RPMI7951 (cell line): ENCODE data around the gene CDK5RAP2. TPM values are rescaled to one million over a fixed set of nuclear protein-coding genes. Genes with fewer than 3 reads are reported as not detected.
A peak's percentile ranks its signal among the peaks of the same experiment; 100 is the strongest.

Source experiments
- DNase-seq: peaks from one replicate; pipeline ENCODE4 v3.0.0-alpha.2; 2012; ENCODE audit warnings: low read depth
- total RNA-seq: library from RNA; depleted of rRNA; stranded (reverse); fragments of >200 nt; shearing (Covaris generic); gene quantifications from 2 replicates; pipeline ENCODE4 v1.2.3, GENCODE V29; 2014; rRNA removed

Gene CDK5RAP2
- total RNA-seq, result 38.2 and 42.1 TPM in 2 replicates

GRCh38 chr9:120580051-120580896, at the start of gene CDK5RAP2:
Gene CDK5RAP2 (minus strand): TSS chr9:120580167. CDS start chr9:120579978, 189 bp downstream.
- DNase-seq, result peak; percentile 96

GRCh38 chr9:120628925-120629497, 49.0 kb upstream of the CDK5RAP2 start:
- DNase-seq, result peak; percentile 61

DNA sequence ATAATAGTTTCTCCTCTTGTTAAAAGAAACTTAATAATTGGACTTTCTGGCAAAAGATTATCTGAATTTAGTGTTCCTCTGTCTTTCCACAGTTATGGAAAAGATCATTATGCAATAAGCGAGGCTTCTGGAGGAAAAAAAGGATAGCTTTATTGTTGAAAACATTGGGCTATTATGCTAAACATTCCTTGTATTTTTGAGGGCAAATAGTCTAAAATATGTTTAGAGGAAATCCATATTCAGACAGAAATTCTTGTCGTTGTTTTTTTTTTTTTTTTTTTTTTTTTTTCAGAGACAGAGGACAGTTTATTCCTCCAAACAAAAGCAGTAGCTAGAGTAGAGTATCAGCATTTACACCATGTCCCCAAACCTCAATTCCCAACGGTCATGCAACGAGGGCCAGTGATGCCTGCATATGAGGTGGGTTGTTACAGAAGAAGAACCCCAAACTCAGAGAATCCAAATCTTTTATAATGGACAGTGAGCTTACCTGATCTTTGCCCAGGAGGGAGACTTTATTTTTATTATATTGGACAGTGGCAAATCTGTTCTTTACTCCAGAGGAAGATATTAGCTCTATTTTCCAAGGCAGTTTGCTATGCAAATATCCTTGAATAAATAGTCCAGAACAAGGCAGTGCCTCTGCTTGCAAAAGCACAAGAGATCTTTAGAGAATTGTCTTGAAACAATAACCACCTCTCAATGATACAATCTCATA, 48.4 kb upstream of the CDK5RAP2 start:
- no peak for DNase-seq

- DNase-seq, result no peak
These were observed 47.1 kb upstream of the CDK5RAP2 start for GRCh38 chr9:120627073-120627472.

DNA sequence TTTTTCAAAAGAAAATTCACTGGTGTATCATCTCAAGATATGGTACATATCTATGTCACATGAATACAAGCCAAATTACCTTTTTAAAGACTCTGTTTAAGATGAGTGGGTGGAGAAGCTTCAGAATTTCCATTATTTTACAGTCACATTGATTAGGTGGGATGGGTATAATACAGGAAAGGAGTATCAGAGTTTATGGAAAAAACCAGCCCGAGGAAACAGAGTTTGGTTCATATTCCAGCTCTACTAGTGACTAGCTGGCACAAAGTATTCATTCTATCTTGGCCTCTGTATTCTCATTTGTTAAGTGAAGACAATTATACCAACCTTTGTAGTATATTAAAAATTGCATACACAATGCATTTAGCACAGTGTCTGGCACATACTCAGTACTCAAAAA, 46.5 kb upstream of the CDK5RAP2 start:
- no peak for DNase-seq

DNA sequence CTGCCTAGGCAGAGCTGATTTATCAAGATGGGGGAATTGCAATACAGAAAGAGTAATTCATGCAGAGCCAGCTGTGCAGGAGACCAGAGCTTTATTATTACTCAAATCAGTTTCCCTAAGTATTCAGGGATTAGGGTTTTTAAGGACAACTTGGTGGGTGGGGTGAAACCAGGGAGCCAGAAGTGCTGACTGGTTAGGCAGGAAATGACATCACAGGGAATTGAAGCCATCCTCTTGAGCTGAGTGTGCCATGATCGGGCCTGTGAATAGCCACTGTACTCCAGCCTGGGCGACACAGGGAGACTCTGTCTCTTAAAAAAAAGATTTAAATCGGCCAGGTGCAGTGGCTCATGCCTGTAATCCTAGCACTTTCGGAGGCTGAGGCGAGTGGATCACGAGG, 45.3 kb upstream of the CDK5RAP2 start:
- peak; percentile 31 for DNase-seq

- no peak for DNase-seq
These were observed 42.8 kb upstream of the CDK5RAP2 start for GRCh38 chr9:120622790-120623189.

GRCh38 chr9:120621941-120622340, 42.0 kb upstream of the CDK5RAP2 start:
- DNase-seq, result no peak

GRCh38 chr9:120619751-120620655, 40.0 kb upstream of the CDK5RAP2 start:
- peak; percentile 53 for DNase-seq

DNA sequence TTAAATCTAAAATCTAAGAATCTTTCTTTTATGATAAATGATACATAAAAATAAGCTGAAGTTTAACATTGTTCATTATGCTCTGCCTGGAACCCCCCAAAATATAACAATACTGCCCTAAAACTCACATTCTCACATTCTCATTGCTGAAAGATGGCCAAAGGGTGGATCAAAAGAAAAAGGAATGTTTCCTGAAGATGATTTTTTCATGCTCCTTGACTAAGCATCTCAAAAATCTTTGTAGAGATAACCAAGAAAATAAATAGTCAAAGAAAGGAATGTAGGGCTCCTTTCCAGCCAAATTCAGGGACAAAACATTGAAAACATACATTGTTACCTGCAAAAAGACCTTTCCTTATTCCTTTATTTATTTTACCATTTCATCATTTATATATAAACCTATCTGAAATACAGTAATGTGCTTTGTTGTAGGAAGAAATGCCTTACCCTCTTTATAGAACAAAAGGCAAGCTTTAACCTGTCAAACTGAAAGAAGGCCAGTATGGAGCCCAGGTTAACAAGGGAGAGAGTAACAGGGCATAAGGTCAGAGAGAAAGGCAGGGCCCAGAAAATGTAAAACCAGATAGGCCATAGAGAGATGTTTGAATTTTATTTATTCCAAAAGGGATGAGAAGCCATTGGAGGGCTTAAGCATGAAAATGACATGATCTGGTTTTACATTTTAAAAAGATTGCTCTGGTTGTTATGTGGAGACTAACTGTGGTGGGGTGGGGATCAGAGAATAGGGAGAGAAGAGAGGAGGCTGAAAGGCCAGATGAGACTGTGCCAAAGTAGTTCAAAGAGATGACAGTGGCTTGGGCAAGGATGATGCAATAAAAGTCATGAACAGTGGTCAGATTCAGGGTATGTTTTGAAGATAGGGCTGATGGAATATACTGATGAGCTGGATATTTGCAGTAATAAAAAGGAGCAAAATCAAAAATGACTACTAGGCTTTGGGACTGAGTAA, 37.3 kb upstream of the CDK5RAP2 start:
- DNase-seq, result peak; percentile 22

GRCh38 chr9:120612218-120612617, 32.3 kb upstream of the CDK5RAP2 start:
- DNase-seq, result no peak

GRCh38 chr9:120611690-120612068, 31.7 kb upstream of the CDK5RAP2 start:
- DNase-seq, result no peak

DNA sequence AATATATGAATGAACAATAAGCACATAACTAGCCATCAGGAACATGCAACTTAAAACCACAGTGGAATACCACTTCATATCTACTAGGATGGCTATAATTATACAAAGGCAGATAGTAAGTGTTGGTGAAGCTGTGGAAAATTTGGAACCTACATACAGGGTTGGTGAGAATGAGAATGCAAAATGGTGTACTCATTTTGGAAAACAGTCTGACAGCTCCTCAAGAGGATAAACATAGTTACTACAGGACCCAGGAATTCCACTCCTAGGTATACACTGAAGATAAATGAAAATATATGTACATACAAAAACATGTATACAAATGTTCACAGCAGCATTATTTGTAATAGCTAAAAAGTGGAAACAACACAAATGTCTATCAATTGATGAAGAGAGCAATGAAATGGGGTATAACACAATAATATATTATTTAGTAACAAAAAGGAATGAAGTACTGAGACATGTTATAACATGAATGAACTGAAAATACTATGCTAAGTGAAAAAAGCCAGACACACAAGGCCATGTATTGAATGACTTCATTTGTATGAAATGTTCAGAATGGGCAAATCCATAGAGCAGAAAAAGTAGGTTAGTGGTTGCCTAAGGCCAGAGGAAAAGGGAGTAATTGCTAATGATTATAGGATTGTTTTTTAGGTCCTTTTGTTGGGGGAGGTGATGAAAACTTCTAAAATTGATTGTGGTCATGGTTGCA, 31.2 kb upstream of the CDK5RAP2 start:
- DNase-seq, result peak; percentile 21

- DNase-seq, result no peak
These were observed 29.7 kb upstream of the CDK5RAP2 start for GRCh38 chr9:120609636-120610035.

- no peak for DNase-seq
These were observed 28.5 kb upstream of the CDK5RAP2 start for GRCh38 chr9:120608421-120608820.

GRCh38 chr9:120603591-120603990, 23.6 kb upstream of the CDK5RAP2 start:
- DNase-seq, result no peak

DNA sequence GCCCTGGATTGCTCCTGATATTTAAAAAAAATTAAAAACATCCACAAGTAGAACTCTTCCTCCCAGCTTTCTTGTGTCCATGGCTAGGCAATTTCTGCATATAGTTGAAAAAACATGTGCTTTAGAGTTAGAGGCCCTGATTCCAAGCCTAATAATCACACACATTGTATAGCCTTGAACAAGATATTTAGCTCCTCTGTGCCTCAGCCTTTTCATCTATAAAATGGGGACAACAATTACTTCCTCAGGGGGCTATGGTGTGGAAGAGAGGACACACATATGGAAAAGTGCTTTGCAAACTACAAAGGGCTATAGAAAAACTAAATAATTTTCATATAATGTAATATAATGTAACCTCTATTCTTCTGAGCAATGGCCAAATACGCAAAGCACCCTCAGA, 23.0 kb upstream of the CDK5RAP2 start:
- DNase-seq, result no peak

DNA sequence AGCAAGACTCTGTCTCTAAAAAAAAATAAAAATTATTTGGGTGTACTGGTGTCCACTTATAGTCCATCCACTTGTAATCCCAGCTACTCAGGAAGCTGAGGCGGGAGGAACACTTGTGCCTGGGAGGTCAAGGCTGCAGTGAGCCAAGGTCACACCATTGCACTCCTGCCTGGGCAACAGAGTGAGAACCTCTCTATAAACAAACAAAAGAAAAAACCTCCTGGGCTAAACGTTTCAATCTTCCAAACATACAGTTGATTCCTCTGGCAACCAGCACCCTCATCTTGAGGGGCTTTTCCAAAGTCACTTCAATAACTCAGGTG, 13.9 kb upstream of the CDK5RAP2 start:
- DNase-seq, result no peak

DNA sequence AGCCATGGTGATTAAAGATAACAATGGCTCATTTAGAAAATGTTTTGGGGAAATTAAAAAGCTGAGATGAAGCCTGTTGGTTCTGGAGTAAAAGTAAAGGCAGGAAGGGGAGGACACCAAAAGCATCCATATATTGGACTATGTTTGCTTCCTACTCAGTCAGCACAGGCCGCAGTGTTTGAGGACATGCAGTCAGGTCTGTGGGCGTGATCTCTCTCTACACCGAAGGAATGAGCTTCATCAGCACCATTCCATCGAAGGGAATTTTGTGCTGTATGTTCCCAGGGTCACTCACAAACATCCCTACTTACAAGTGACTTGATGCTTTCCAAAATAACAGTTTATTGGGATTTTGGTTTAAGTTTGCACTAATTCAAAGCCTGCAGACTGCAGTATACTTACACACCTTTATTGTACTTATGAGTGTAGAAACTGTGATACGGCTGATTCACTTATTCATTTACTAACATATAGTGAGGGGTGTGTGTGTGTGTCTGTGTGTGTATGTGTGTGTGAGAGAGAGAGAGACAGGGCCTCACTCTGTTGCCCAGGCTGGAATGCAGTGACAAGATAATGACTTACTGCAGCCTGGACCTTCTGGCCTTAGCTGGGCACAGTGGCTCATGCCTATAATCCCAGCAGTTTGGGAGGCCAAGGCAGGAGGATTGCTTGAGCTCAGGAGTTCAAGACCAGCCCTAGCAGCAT, 13.4 kb upstream of the CDK5RAP2 start:
- no peak for DNase-seq
